Activated CD4-positive, alpha-beta T cell treated with anti-CD3 and anti-CD28 coated beads for 36 hours (primary cell): ENCODE results near the gene KCNG4. TPM values are rescaled to one million over a fixed set of nuclear protein-coding genes. Genes with fewer than 3 reads are reported as not detected.
A peak's percentile ranks its signal among the peaks of the same experiment; 100 is the strongest.

Experiments used
- ATAC-seq: fragments of 200-7000 bp; cut with Tn5 transposase; one replicate; pipeline ENCODE4 v1.10.0; 2021; ENCODE audit warnings: mild to moderate bottlenecking, moderate library complexity
- CTCF ChIA-PET: fragments of 350-600 bp; sonication (Branson Sonifier 250); formaldehyde crosslinking; loops from one replicate; lab custom pipeline; 2021; ENCODE audit warnings: antibody characterized with exemption; lab: Charles Lee
- POLR2A ChIA-PET: fragments of 350-600 bp; sonication (Branson Sonifier 250); formaldehyde crosslinking; loops from one replicate; lab custom pipeline; 2021; ENCODE audit warnings: antibody characterized with exemption, inconsistent platforms; lab: Charles Lee
- DNase-seq: peaks from one replicate; pipeline ENCODE4 v3.0.0-alpha.2; 2020
- H3K27ac Mint-ChIP-seq: one replicate; pipeline ENCODE4 v1.8.0; 2021; ENCODE audit warnings: mixed read lengths
- H3K27me3 Mint-ChIP-seq: one replicate; pipeline ENCODE4 v1.8.0; 2021; ENCODE audit warnings: mixed read lengths
- H3K36me3 Mint-ChIP-seq: one replicate; pipeline ENCODE4 v1.8.0; 2021; ENCODE audit warnings: low read depth, mixed read lengths
- H3K4me1 Mint-ChIP-seq: one replicate; pipeline ENCODE4 v1.8.0; 2021; ENCODE audit warnings: mixed read lengths
- H3K4me3 Mint-ChIP-seq: one replicate; pipeline ENCODE4 v1.8.0; 2021; ENCODE audit warnings: mild to moderate bottlenecking, moderate library complexity, mixed read lengths
- H3K9me3 Mint-ChIP-seq: one replicate; pipeline ENCODE4 v1.8.0; 2021; ENCODE audit warnings: low read depth, mixed read lengths
- intact Hi-C, 2 experiments: fragments of 100-400 bp; cut with DNase I in 1 of 2; cut with micrococcal nuclease in 1 of 2; formaldehyde crosslinking; loops; one replicate each; pipeline versions ENCODE4 v1.14.2 to v1.15.1; 2022 to 2024; cut with DNase I, micrococcal nuclease
- total RNA-seq, 2 experiments: library from RNA; stranded (reverse); gene quantifications; one replicate each; pipeline ENCODE4 v1.2.3, GENCODE V29; 2021

The KCNG4 gene
- total RNA-seq, 2 experiments from 2014 or later: not detected

- ChIA-PET CTCF (interaction anchor here (0.6 to 1.7 kb wide), 2 partner anchors 7 to 1052 kb away, joined by 3 to 7 read pairs; no protein-coding TSS in a partner anchor), POLR2A (no interaction called here)
- intact Hi-C loops: no loop called here
- ATAC-seq: peak; percentile 72
- H3K27me3 Mint-ChIP-seq: no peaks in the 10 kb centered on the region
- peak; percentile 69 for DNase-seq
- H3K4me3 Mint-ChIP-seq: peak overlapping the region; percentile 53
- peaks cover 16% of the 10 kb centered on the region for H3K4me1 Mint-ChIP-seq
- H3K36me3 Mint-ChIP-seq: no peaks in the 10 kb centered on the region
- no peaks in the 10 kb centered on the region for H3K9me3 Mint-ChIP-seq
- H3K27ac Mint-ChIP-seq: peak overlapping the region; percentile 78
These were observed 45.2 kb downstream of the KCNG4 start for GRCh38 chr16:84194470-84195200.

GRCh38 chr16:84194018-84194417, 45.8 kb downstream of the KCNG4 start:
- Mint-ChIP-seq H3K9me3 (no peaks in the 10 kb centered on the region), H3K36me3 (no peaks in the 10 kb centered on the region), H3K4me1 (peaks cover 16% of the 10 kb centered on the region), H3K4me3 (peak overlapping the region; percentile 53), H3K27me3 (no peaks in the 10 kb centered on the region), H3K27ac (peak overlapping the region; percentile 78)
- ATAC-seq (peak; percentile 50), DNase-seq (peak; percentile 46)
- ChIA-PET POLR2A (no interaction called here), CTCF (interaction anchor here (0.6 kb wide), 1 partner anchor 1052 kb away, joined by 3 read pairs; no protein-coding TSS in a partner anchor)
- intact Hi-C loops: no loop called here

- H3K27ac Mint-ChIP-seq: peak overlapping the region; percentile 78
- ATAC-seq (peak; percentile 63), DNase-seq (peak; percentile 45)
- ChIA-PET POLR2A (no interaction called here), CTCF (interaction anchor here (1.1 to 1.5 kb wide), 2 partner anchors 105 to 313 kb away, joined by 3 to 4 read pairs; no protein-coding TSS in a partner anchor)
- H3K9me3 Mint-ChIP-seq: no peaks in the 10 kb centered on the region
- H3K4me3 Mint-ChIP-seq: peak overlapping the region; percentile 53
- H3K27me3 Mint-ChIP-seq: no peaks in the 10 kb centered on the region
- H3K4me1 Mint-ChIP-seq: peaks cover 16% of the 10 kb centered on the region
- intact Hi-C loops: no loop called here
- H3K36me3 Mint-ChIP-seq: no peaks in the 10 kb centered on the region
These were observed 46.3 kb downstream of the KCNG4 start for GRCh38 chr16:84193480-84193879.

GRCh38 chr16:84191466-84191865, 48.3 kb downstream of the KCNG4 start:
- no peaks in the 10 kb centered on the region for H3K27me3 Mint-ChIP-seq

GRCh38 chr16:84190731-84191388, 49.0 kb downstream of the KCNG4 start, which contains the start of gene ADAD2:
TSS of gene ADAD2 (plus strand) at chr16:84191157. CDS start at chr16:84191231, 74 bp downstream.
- H3K27ac Mint-ChIP-seq: no peak within 1 kb of the TSS
- H3K4me3 Mint-ChIP-seq: no peak within 1 kb of the TSS
- peaks cover 3% of the 10 kb centered on the region for H3K36me3 Mint-ChIP-seq
- ChIA-PET CTCF (interaction anchor here (5.6 kb wide), 1 partner anchor 104 kb away, joined by 65 read pairs; no protein-coding TSS in a partner anchor), POLR2A (no interaction called here)
- no peak for ATAC-seq
- intact Hi-C loops: no loop called here
- H3K27me3 Mint-ChIP-seq: no peaks in the 10 kb centered on the region
- DNase-seq: peak; percentile 32
- peaks cover 17% of the 10 kb centered on the region for H3K4me1 Mint-ChIP-seq
- no peaks in the 10 kb centered on the region for H3K9me3 Mint-ChIP-seq

More at GRCh38 chr16:84191466-84191865, 48.3 kb downstream of the KCNG4 start:
- Mint-ChIP-seq H3K4me1 (peaks cover 16% of the 10 kb centered on the region), H3K36me3 (peaks cover 3% of the 10 kb centered on the region), H3K9me3 (no peaks in the 10 kb centered on the region), H3K27ac (no peak overlapping the region), H3K4me3 (no peak overlapping the region)
- intact Hi-C loops: no loop called here
- POLR2A ChIA-PET: no interaction called here
- DNase-seq (no peak), ATAC-seq (no peak)
- CTCF ChIA-PET: no interaction called here

- DNase-seq (peak; percentile 95), ATAC-seq (peak; percentile 96)
- H3K4me3 Mint-ChIP-seq: peak within 1 kb of the TSS; percentile 94
- POLR2A ChIA-PET: interaction anchor here (0.6 to 1.4 kb wide), 4 partner anchors 9 to 176 kb away, joined by 3 read pairs; no protein-coding TSS in a partner anchor
- H3K27me3 Mint-ChIP-seq: no peaks in the 10 kb centered on the region
- CTCF ChIA-PET: interaction anchor here (0.6 to 5.6 kb wide), 27 partner anchors 8 to 329 kb away, joined by 3 to 65 read pairs (median 4); partner anchors contain the start of gene MBTPS1
- H3K9me3 Mint-ChIP-seq: no peaks in the 10 kb centered on the region
- H3K27ac Mint-ChIP-seq: peak within 1 kb of the TSS; percentile 94
- H3K4me1 Mint-ChIP-seq: peaks cover 16% of the 10 kb centered on the region
- H3K36me3 Mint-ChIP-seq: peaks cover 22% of the 10 kb centered on the region
- intact Hi-C loops: loop anchor here (1.0 to 5.0 kb wide), 14 partner anchors 42 to 431 kb away; partner anchors contain the start of genes DNAAF1 (in 2 of the 2), HSDL1 (in 2 of the 2), MBTPS1 (in 2 of the 2) and COTL1 (in 1 of the 2)
These were observed 53.0 kb downstream of the KCNG4 start, which contains the start of gene TAF1C for GRCh38 chr16:84186685-84187437. TSS of gene TAF1C (minus strand) at chr16:84187057. CDS start at chr16:84184988, 2,069 bp downstream.

GRCh38 chr16:84184775-84185174, 55.0 kb downstream of the KCNG4 start:
- CTCF ChIA-PET: interaction anchor here (1.0 to 1.4 kb wide), 4 partner anchors 10 to 228 kb away, joined by 3 to 4 read pairs (median 4); no protein-coding TSS in a partner anchor
- H3K36me3 Mint-ChIP-seq: peaks cover 22% of the 10 kb centered on the region
- no peaks in the 10 kb centered on the region for H3K27me3 Mint-ChIP-seq
- POLR2A ChIA-PET: no interaction called here
- H3K4me3 Mint-ChIP-seq: peak overlapping the region; percentile 94
- no peak for ATAC-seq
- DNase-seq: no peak
- H3K27ac Mint-ChIP-seq: peak overlapping the region; percentile 40
- no peaks in the 10 kb centered on the region for H3K9me3 Mint-ChIP-seq
- peaks cover 16% of the 10 kb centered on the region for H3K4me1 Mint-ChIP-seq
- intact Hi-C loops: loop anchor here in 1 of 2 experiments (5.0 kb wide), 2 partner anchors 67 to 227 kb away; partner anchors contain the start of gene MBTPS1

- Mint-ChIP-seq H3K4me3 (no peak overlapping the region), H3K27me3 (no peaks in the 10 kb centered on the region), H3K27ac (no peak overlapping the region), H3K9me3 (no peaks in the 10 kb centered on the region), H3K4me1 (peaks cover 16% of the 10 kb centered on the region), H3K36me3 (peaks cover 22% of the 10 kb centered on the region)
- ChIA-PET POLR2A (interaction anchor here (0.6 kb wide), 1 partner anchor 104 kb away, joined by 4 read pairs; no protein-coding TSS in a partner anchor), CTCF (interaction anchor here (1.0 to 1.4 kb wide), 4 partner anchors 9 to 101 kb away, joined by 3 to 4 read pairs (median 3); no protein-coding TSS in a partner anchor)
- intact Hi-C loops: no loop called here
- DNase-seq (no peak), ATAC-seq (no peak)
These were observed 55.8 kb downstream of the KCNG4 start for GRCh38 chr16:84183911-84184591.

- ATAC-seq (no peak), DNase-seq (no peak)
- H3K27ac Mint-ChIP-seq: no peak overlapping the region
- ChIA-PET CTCF (interaction anchor here (1.1 kb wide), 1 partner anchor 14 kb away, joined by 3 read pairs; no protein-coding TSS in a partner anchor), POLR2A (interaction anchor here (0.6 kb wide), 1 partner anchor 104 kb away, joined by 4 read pairs; no protein-coding TSS in a partner anchor)
- peaks cover 26% of the 10 kb centered on the region for H3K36me3 Mint-ChIP-seq
- no peak overlapping the region for H3K4me3 Mint-ChIP-seq
- H3K9me3 Mint-ChIP-seq: no peaks in the 10 kb centered on the region
- intact Hi-C loops: no loop called here
- no peaks in the 10 kb centered on the region for H3K27me3 Mint-ChIP-seq
- peaks cover 18% of the 10 kb centered on the region for H3K4me1 Mint-ChIP-seq
These were observed 56.3 kb downstream of the KCNG4 start for GRCh38 chr16:84183572-84183875.
